IPS-18c (cell line): ENCODE measurements around the gene CENPE.
"Not testable (repeated sequence)": the region's sequence is repeated elsewhere in the genome, so short reads cannot be mapped to it uniquely, and the experiment has no call there.

Experiments
- H3K4me3 ChIP-seq: 2 replicates; pipeline ENCODE4 v1.7.0; 2013; ENCODE audit warnings: low read depth, mild to moderate bottlenecking, low read length, moderate library complexity; ENCODE audit not compliant: insufficient read depth
- H3K9me3 ChIP-seq: one replicate; pipeline ENCODE4 v1.6.1; 2013; ENCODE audit warnings: mild to moderate bottlenecking, low read length, moderate library complexity; ENCODE audit not compliant: control insufficient read depth, insufficient read depth

Gene CENPE, protein sequence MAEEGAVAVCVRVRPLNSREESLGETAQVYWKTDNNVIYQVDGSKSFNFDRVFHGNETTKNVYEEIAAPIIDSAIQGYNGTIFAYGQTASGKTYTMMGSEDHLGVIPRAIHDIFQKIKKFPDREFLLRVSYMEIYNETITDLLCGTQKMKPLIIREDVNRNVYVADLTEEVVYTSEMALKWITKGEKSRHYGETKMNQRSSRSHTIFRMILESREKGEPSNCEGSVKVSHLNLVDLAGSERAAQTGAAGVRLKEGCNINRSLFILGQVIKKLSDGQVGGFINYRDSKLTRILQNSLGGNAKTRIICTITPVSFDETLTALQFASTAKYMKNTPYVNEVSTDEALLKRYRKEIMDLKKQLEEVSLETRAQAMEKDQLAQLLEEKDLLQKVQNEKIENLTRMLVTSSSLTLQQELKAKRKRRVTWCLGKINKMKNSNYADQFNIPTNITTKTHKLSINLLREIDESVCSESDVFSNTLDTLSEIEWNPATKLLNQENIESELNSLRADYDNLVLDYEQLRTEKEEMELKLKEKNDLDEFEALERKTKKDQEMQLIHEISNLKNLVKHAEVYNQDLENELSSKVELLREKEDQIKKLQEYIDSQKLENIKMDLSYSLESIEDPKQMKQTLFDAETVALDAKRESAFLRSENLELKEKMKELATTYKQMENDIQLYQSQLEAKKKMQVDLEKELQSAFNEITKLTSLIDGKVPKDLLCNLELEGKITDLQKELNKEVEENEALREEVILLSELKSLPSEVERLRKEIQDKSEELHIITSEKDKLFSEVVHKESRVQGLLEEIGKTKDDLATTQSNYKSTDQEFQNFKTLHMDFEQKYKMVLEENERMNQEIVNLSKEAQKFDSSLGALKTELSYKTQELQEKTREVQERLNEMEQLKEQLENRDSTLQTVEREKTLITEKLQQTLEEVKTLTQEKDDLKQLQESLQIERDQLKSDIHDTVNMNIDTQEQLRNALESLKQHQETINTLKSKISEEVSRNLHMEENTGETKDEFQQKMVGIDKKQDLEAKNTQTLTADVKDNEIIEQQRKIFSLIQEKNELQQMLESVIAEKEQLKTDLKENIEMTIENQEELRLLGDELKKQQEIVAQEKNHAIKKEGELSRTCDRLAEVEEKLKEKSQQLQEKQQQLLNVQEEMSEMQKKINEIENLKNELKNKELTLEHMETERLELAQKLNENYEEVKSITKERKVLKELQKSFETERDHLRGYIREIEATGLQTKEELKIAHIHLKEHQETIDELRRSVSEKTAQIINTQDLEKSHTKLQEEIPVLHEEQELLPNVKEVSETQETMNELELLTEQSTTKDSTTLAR (N-terminal part only)

DNA sequence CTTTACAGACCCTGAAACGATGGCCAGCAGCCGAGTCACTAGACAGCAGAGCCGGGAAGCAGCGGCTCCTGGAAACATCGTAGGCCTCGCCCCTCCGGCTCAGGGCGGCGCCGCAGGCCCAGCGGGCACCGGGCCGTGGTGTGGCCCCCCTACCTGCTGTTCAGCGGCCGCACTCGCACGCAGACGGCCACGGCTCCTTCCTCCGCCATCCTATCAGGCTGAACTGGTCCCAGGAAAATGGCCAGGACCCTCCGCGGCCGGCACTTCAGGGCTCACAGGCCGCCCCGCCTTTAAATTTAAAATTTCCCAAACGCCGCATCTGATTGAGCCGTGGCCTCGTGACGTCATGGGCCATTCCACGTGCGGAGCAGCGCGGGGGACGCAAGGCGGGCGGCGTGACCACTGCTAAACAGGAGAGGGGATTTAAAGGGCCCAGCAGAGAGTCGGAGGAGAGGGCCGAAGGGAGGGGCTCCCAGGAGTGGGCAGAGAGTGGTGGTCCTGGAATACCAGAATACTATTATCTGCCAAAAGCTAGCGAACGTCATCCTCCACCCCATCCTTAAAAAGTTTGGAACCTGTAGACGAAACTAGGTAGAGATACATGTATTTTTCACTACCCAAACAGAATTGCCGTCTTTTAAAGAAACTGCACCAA is at the start of gene CENPE:
TSS of gene CENPE (minus strand) at position 233 of the 655 bp plus-strand sequence. CDS start at position 209, 24 bp downstream.
- H3K9me3 ChIP-seq: no peaks in the 10 kb centered on the region
- peak within 1 kb of the TSS; percentile 81 for H3K4me3 ChIP-seq

DNA sequence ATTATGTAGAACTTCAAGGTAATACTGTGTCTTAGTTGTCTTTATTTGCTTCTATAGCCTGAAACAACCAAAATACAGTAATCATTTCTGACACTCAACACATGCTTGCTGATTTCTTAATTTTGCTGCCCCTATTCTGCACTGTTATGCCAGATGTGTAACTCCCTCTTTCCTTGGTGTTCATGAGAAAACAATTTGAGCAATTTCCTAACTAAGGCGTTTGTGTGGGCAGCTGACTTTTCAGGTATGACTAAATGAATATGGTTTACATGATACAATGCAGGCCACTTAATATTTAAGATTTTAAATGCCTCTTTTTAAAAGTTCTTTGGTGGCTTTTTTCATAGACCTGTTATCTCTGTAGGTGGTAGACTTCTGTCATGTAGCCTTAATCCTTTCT is 46.1 kb upstream of the CENPE start:
- Histone ChIP-seq H3K9me3 (peaks cover 5% of the 10 kb centered on the region), H3K4me3 (no peak overlapping the region)

DNA sequence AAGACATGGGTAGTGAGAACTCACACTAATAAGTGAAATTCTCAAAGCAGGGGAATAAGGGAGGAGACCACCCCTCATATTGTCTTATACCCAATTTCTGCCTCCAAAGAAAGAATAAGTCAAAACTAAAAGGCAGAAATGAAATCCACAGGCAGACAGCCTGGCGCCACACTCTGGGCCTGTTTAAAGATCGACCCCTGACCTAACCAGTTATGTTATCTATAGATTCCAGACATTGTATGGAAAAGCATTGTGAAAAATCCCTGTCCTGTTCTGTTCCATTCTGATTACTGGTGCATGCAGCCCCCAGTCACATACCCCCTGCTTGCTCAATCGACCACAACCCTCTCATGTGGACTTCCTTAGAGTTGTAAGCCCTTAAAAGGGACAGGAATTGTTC is 32.8 kb upstream of the CENPE start:
- not testable (repeated sequence) for H3K9me3 ChIP-seq, H3K4me3 ChIP-seq

DNA sequence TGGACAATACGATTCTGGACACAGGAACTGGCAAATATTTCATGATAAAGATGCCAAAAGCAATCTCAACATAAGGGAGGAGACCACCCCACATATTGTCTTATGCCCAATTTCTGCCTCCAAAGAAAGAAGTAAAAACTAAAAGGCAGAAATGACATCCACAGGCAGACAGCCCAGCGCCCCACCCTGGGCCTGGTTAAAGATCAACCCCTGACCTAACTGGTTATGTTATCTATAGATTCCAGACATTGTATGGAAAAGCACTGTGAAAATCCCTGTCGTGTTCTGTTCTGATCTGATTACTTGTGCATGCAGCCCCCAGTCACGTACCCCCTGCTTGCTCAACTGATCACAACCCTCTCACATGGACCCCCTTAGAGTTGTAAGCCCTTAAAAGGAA is 25.4 kb upstream of the CENPE start:
- not testable (repeated sequence) for H3K9me3 ChIP-seq, H3K4me3 ChIP-seq

DNA sequence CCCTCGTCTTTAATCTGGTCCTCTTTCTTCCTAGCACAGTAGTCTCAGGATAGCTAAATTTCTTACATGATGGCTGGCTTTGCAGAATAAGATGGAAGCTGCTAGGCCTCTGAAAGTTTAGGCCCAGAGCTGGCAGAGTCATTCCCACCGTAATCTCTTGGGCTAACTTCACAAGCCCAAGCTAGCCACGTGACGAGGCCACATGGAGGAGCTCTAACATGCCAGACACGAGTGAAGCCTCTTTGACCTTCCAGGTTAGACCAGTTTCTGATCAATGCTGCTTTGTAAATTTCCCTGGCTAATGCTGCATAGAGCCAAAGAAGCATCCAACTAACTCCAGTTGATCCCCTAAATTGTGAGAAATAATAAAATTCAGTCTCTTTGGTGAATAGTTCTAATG is 9.5 kb upstream of the CENPE start:
- Histone ChIP-seq H3K4me3 (no peak overlapping the region), H3K9me3 (no peaks in the 10 kb centered on the region)

DNA sequence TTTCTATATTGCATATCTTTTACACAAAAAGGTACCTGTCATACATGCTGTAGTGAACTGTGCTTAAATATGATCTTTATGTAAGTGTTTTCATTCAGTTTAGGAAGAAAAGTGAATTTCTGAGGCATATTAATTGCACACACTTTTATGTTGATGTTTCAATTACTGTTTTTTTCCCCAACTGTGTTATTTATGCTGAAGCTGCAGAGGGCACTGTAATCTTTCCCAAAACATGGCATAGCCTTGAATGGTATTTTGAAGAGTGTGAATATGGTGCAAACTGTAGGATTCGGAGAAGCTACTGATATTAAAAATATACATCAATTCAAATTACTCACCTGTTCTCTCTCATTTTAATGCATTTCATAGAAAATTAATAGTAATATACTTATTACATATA is 6.0 kb upstream of the CENPE start:
- Histone ChIP-seq H3K9me3 (no peaks in the 10 kb centered on the region), H3K4me3 (no peak overlapping the region)

DNA sequence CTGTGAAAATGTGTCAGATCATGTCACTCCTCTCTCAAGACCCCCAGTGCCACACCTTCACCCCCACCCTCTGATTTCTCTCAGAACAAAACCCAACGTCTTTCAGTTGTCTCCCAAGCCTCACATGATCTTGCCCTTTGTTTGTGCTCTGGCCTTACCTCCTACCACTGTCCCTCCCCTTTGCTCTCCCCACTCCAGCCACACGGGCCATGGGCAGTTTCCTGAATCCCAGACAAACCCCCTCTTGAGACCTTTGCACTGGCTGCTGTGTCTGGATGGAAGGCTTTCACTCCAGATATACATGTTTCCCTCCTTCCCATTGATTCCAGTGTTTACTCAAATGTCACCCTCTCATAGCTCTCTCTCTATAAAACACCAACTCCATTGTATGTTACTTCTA is 3.6 kb upstream of the CENPE start:
- H3K4me3 ChIP-seq: no peak overlapping the region
- no peaks in the 10 kb centered on the region for H3K9me3 ChIP-seq

DNA sequence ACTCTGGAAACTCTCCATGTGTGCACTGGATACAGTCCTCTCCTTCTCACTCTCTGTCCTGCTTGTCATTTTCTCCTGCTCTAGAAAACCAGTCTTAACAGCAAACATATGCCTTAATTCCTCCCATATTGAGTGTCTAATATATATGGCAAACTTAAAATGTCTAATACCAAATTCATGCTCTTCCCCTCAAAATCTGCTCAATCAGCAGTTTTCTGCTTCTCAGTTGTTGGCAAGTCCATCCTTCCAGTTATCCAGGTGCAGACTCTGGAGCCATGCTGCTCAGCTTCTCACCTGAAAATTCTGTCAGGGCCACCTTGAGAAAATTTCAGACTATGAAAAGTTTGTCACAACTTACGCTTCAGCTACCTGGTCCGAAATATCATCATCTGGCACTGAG is 3.1 kb upstream of the CENPE start:
- Histone ChIP-seq H3K9me3 (no peaks in the 10 kb centered on the region), H3K4me3 (no peak overlapping the region)

DNA sequence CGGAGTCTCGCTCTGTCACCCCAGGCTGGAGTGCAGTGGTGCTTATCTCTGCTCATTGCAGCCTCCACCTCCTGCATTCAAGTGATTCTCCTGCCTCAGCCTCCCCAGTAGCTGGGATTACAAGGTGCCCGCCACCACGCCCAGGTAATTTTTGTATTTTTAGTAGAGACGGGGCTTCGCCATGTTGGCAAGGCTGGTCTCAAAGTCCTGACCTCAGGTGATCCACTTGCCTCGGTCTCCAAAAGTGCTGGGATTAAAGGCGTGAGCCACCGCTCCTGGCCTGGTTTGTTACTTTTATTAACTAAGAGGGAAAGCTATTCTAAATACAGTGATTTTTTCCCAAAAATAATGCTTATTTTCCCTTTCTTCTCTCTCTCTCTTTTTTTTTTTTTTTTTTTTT is 866 bp upstream of the CENPE start:
- H3K4me3 ChIP-seq: no peak overlapping the region
- no peaks in the 10 kb centered on the region for H3K9me3 ChIP-seq

DNA sequence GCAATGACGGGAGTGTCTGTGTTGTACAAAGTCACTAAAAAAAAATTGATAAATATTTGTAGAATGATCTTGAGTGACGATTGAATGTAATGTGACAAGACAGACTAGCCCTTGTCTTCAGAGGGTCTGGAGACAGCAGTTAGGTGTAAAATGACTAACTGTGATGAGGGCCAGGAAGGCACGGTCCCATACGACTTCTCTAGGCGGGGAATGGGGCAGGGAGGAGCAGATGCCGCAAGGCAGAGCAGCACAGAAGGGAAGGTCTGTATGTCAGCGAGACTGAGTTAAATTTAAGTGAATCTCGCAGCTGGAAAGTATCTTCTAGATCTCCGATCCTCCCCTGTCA is 405 bp downstream of the CENPE start:
- H3K9me3 ChIP-seq: no peaks in the 10 kb centered on the region
- H3K4me3 ChIP-seq: peak overlapping the region; percentile 81

DNA sequence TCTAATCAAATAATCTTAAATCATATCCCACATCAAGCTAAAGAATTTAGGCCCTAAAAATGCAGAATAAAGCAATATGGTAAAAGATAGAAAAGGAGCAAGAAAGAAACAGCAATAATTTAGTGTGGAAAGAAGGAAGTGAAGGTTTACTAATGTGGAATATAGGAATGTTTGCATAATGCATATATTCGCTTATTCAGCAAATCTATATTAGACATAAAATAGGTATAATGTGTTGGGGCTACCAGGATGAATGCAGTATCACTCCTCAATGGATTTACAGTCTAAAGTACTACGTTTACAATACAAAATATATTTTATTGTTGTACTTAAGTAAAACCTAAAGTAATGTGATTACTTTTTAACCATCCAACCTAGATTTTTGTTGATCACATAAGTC is 4.7 kb downstream of the CENPE start:
- H3K9me3 ChIP-seq: no peaks in the 10 kb centered on the region

DNA sequence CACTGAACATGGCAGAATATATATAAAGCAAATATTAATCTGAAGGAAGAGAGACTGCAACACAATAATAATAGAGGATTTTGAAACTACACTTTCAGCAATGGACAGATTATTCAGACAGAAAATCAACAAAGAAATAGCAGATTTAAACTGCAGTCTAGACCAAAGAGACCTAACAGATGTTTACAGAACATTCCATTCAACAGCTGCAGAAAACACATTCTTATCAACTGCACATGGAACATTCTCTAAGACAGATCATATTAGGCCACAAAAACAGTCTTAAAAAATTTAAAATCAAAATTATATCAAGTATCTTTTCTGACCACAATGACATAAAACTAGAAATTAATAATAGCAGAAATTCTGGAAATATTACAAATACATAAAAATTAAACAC is 27.1 kb downstream of the CENPE start:
- no peak overlapping the region for H3K4me3 ChIP-seq
- H3K9me3 ChIP-seq: no peaks in the 10 kb centered on the region

More for the DNA sequence above, 4.7 kb downstream of the CENPE start:
- no peak overlapping the region for H3K4me3 ChIP-seq

DNA sequence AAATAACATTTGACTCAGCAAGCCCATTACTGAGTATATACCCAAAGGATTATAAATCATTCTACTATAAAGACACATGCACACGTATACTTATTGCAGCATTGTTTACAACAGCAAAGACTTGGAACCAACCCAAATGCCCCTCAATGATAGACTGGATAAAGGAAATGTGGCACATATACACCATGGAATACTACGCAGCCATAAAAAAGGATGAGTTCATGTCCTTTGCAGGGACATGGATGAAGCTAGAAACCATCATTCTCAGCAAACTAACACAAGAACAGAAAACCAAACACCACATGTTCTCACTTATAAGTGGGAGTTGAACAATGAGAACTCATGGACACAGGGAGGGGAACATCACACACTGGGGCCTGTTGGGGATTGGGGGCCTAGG is 28.4 kb downstream of the CENPE start:
- not testable (repeated sequence) for H3K9me3 ChIP-seq, H3K4me3 ChIP-seq

DNA sequence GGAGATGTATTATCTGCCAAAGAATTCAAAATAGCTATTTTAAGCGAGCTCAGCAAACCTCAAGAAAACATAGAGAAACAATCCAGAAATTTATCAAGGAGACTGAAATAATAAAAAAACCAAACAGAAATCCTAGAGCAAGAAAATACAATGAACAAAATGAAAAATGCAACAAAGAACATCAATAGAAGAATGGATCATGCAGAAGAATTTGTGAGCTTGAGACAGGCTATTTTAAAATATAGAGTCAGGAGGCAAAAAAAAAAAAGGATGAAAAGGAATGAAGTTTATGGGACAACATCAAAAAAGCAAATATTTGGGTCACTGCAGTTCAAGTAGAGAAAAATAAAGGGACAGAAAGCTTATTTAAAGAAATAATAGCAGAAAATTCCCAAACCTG is 29.1 kb downstream of the CENPE start:
- Histone ChIP-seq H3K4me3 (no peak overlapping the region), H3K9me3 (no peaks in the 10 kb centered on the region)

DNA sequence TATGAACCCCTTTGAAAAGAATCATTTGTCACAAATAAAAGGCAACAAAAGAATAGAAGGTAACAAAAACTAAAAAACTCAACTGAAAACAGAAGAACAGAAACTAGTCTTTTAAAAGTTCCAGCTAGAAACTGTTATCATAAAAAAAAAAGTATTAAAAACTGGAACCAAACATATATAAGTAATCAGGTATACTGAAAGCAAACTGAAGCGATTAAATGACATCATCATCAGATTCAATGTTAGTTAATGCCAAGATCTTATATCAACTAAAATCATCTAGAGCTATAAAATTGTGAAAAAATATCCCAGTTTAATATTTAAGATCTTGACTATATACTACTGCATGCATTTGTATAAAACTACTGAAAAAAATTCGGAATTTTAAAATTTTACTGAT is 36.0 kb downstream of the CENPE start:
- Histone ChIP-seq H3K4me3 (no peak overlapping the region), H3K9me3 (no peaks in the 10 kb centered on the region)

DNA sequence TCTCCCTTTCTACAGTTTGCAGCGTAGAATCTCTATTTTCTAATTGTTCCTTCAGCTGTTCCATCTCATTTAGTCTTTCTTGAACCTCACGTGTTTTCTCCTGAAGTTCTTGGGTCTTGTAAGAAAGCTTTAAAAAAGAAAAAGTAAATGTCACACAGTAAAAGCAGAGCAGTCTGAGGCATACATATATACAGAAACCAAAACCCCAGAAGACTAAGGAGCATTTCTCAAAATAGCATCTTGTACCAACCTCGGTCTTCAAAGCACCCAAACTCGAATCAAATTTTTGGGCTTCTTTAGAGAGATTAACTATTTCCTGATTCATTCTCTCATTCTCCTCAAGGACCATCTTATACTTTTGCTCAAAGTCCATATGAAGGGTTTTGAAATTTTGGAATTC is 39.4 kb downstream of the CENPE start:
- H3K4me3 ChIP-seq: no peak overlapping the region
- no peaks in the 10 kb centered on the region for H3K9me3 ChIP-seq

DNA sequence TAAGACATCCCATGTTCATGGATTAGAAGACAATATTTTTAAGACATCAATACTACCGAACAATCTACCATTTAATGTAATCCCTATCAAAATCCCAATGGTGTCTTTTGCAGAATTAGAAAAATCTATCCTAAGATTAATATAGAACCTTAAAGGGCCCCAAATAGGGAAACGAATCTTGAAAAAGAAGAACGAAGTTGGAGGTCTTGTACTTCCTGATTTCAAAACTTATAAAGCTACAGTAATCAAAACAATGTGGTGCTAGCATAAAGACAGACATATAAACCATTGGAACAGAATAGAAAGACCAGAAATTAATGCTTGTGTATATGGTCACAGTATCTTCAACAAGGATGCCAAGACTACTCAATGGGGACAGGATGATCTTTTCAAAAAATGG is 42.0 kb downstream of the CENPE start:
- H3K4me3 ChIP-seq: no peak overlapping the region
- H3K9me3 ChIP-seq: no peaks in the 10 kb centered on the region
